HG03460 (cell line): Measurements from ENCODE around the gene TOLLIP.
"Not testable (repeated sequence)": the region's sequence is repeated elsewhere in the genome, so short reads cannot be mapped to it uniquely, and the experiment has no call there.

ENCODE experiments used
- ATAC-seq: cut with Tn5 transposase; IDR thresholded peaks from one replicate; pipeline ENCODE4 v1.9.1; 2021; ENCODE audit not compliant: unreplicated experiment

The TOLLIP gene

DNA sequence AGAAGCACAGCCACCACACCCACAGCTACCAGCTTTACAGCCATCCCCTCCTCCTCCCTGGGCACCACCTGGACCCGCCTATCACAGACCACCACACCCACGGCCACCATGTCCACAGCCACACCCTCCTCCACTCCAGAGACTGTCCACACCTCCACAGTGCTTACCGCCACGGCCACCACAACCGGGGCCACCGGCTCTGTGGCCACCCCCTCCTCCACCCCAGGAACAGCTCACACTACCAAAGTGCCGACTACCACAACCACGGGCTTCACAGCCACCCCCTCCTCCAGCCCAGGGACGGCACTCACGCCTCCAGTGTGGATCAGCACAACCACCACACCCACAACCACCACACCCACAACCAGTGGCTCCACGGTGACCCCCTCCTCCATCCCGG, 59.0 kb downstream of the TOLLIP start:
- not testable (repeated sequence) for ATAC-seq

DNA sequence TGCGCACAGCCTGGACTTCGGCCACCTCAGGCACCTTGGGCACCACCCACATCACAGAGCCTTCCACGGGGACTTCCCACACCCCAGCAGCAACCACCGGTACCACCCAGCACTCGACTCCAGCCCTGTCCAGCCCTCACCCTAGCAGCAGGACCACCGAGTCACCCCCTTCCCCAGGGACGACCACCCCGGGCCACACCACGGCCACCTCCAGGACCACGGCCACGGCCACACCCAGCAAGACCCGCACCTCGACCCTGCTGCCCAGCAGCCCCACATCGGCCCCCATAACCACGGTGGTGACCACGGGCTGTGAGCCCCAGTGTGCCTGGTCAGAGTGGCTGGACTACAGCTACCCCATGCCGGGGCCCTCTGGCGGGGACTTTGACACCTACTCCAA, 60.5 kb downstream of the TOLLIP start:
- ATAC-seq = not testable (repeated sequence)

DNA sequence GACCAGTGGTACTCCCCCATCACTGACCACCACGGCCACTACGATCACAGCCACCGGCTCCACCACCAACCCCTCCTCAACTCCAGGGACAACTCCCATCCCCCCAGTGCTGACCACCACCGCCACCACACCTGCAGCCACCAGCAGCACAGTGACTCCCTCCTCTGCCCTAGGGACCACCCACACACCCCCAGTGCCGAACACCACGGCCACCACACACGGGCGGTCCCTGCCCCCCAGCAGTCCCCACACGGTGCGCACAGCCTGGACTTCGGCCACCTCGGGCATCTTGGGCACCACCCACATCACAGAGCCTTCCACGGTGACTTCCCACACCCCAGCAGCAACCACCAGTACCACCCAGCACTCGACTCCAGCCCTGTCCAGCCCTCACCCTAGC, 62.4 kb downstream of the TOLLIP start:
- ATAC-seq = not testable (repeated sequence)

DNA sequence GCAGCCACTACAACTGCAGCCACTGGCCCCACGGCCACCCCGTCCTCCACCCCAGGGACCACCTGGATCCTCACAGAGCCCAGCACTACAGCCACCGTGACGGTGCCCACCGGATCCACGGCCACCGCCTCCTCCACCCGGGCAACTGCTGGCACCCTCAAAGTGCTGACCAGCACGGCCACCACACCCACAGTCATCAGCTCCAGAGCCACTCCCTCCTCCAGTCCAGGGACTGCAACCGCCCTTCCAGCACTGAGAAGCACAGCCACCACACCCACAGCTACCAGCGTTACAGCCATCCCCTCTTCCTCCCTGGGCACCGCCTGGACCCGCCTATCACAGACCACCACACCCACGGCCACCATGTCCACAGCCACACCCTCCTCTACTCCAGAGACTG, 63.1 kb downstream of the TOLLIP start:
- not testable (repeated sequence) for ATAC-seq

DNA sequence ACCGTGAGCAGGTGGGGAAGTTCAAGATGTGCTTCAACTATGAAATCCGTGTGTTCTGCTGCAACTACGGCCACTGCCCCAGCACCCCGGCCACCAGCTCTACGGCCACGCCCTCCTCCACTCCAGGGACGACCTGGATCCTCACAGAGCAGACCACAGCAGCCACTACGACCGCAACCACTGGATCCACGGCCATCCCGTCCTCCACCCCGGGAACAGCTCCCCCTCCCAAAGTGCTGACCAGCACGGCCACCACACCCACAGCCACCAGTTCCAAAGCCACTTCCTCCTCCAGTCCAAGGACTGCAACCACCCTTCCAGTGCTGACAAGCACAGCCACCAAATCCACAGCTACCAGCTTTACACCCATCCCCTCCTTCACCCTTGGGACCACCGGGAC, 63.7 kb downstream of the TOLLIP start:
- not testable (repeated sequence) for ATAC-seq

DNA sequence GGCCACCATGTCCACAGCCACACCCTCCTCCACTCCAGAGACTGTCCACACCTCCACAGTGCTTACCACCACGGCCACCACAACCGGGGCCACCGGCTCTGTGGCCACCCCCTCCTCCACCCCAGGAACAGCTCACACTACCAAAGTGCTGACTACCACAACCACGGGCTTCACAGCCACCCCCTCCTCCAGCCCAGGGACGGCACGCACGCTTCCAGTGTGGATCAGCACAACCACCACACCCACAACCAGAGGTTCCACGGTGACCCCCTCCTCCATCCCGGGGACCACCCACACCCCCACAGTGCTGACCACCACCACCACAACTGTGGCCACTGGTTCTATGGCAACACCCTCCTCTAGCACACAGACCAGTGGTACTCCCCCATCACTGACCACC, 64.9 kb downstream of the TOLLIP start:
- not testable (repeated sequence) for ATAC-seq

DNA sequence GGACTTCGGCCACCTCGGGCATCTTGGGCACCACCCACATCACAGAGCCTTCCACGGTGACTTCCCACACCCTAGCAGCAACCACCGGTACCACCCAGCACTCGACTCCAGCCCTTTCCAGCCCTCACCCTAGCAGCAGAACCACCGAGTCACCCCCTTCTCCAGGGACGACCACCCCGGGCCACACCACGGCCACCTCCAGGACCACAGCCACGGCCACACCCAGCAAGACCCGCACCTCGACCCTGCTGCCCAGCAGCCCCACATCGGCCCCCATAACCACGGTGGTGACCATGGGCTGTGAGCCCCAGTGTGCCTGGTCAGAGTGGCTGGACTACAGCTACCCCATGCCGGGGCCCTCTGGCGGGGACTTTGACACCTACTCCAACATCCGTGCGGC, 65.9 kb downstream of the TOLLIP start:
- ATAC-seq = not testable (repeated sequence)

DNA sequence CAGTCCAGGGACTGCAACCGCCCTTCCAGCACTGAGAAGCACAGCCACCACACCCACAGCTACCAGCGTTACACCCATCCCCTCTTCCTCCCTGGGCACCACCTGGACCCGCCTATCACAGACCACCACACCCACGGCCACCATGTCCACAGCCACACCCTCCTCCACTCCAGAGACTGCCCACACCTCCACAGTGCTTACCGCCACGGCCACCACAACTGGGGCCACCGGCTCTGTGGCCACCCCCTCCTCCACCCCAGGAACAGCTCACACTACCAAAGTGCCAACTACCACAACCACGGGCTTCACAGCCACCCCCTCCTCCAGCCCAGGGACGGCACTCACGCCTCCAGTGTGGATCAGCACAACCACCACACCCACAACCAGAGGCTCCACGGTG, 66.7 kb downstream of the TOLLIP start:
- ATAC-seq = not testable (repeated sequence)

DNA sequence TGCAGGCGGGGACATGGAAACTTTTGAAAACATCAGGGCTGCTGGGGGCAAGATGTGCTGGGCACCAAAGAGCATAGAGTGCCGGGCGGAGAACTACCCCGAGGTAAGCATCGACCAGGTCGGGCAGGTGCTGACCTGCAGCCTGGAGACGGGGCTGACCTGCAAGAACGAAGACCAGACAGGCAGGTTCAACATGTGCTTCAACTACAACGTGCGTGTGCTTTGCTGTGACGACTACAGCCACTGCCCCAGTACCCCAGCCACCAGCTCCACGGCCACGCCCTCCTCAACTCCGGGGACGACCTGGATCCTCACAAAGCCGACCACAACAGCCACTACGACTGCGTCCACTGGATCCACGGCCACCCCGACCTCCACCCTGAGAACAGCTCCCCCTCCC, 67.1 kb downstream of the TOLLIP start:
- ATAC-seq = no peak

DNA sequence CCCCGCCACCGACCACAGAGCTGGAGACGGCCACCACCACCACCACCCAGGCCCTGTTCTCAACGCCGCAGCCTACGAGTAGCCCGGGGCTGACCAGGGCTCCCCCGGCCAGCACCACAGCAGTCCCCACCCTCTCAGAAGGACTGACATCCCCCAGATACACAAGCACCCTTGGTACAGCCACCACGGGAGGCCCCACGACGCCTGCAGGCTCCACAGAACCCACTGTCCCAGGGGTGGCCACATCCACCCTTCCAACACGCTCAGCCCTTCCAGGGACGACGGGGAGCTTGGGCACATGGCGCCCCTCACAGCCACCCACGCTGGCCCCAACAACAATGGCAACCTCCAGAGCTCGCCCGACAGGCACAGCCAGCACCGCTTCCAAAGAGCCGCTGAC, 67.7 kb downstream of the TOLLIP start:
- no peak for ATAC-seq

DNA sequence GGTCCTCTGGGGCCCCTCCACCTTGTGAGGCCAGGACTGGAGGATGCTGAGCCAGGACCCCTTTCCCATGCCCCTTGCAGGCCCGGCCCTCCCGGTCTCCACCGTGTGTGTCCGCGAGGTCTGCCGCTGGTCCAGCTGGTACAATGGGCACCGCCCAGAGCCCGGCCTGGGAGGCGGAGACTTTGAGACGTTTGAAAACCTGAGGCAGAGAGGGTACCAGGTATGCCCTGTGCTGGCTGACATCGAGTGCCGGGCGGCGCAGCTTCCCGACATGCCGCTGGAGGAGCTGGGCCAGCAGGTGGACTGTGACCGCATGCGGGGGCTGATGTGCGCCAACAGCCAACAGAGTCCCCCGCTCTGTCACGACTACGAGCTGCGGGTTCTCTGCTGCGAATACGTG, 68.7 kb downstream of the TOLLIP start:
- ATAC-seq = no peak

DNA sequence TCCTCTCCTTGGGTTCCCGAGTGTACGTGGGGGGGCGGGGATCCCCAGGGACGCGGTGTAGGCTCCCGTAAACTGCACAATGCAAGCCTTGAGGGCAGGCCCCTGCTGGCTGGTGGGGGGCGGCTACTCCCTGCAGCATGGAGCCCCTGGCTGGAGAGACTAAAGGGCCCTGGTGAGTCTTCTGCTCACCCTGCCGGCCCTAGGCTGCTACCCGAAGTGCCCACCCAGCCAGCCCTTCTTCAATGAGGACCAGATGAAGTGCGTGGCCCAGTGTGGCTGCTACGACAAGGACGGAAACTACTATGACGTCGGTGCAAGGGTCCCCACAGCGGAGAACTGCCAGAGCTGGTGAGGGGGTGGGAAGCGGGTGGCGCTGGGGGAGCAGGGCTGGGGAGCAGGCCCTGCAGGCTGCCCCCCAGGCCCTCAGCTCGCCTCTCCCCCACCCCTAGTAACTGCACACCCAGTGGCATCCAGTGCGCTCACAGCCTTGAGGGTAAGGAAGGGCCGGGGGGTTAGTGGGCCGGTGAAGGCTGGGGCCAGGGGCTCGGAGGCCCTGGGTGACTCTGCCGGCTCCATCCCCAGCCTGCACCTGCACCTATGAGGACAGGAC, 69.7 kb downstream of the TOLLIP start:
- ATAC-seq = no peak

DNA sequence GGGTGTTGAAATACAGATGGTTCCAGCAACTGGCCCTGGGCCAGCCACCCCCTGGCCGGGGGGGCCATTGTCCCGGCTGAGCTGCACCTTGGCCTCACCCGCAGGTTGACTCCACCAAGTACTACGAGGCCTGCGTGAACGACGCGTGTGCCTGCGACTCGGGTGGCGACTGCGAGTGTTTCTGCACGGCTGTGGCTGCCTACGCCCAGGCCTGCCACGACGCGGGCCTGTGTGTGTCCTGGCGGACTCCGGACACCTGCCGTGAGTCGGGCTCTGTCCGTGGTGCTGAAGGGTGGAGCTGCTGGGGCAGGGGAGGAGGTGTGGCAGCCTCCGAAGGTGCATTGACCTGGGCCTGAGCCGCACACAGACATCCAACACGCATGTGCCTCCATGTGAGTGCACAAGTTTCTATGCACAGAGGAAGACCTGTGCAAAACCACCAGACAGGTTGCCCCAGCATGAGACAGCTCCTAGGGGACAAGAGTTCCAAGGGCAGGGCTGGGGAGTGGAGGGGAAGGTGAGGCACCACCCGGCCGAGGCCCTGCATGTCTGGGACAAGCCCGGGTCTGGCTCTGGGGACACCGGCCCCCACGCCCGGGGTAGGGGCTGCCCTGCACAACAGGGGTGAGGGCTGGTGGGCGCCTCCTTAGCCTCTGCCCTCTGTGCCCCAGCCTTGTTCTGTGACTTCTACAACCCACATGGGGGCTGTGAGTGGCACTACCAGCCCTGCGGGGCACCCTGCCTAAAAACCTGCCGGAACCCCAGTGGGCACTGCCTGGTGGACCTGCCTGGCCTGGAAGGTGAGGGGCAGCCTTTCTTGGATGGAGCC, 70.5 kb downstream of the TOLLIP start:
- ATAC-seq = no peak

DNA sequence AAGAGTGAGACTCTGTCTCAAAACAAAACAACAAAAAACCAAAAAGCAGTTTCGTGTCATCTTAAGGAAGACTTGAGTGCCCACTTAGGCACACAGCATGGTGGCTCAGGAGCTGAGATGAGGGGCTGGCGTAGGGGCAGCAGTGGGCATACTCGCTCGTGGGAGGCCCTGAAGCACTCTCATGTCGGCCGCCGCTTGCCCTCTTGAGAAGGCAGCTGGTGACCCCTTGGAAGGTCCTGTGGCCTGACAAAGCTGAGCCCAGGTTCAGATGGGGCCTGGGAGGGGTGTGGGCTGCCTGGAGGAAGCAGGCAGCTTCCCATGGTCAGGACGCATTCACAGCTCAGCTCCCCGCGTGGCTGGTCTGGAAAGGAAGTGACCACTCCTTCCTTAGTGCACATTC, 71.6 kb downstream of the TOLLIP start:
- no peak for ATAC-seq

DNA sequence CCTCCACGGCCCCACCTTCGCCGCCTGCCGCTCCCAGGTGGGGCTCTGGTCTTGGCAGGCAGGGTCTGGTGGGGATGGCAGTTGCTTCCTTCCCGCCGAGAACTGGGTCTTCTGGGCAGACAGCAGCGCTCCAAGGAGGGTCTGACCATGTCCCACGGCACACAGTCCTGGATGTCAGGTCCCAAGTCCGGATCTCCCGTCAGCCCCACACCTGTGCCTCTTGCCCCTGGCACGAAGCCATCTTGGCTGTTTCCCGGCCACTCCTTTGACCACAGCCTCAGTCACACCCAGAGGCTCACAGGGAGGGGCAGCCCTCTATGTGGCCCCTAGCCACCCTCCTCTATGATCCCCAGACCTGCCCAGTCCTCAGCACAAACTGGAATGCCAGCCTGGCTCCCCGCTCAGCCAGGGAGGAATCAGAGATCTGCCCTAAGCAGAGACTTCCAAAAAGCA, 72.3 kb downstream of the TOLLIP start:
- no peak for ATAC-seq

DNA sequence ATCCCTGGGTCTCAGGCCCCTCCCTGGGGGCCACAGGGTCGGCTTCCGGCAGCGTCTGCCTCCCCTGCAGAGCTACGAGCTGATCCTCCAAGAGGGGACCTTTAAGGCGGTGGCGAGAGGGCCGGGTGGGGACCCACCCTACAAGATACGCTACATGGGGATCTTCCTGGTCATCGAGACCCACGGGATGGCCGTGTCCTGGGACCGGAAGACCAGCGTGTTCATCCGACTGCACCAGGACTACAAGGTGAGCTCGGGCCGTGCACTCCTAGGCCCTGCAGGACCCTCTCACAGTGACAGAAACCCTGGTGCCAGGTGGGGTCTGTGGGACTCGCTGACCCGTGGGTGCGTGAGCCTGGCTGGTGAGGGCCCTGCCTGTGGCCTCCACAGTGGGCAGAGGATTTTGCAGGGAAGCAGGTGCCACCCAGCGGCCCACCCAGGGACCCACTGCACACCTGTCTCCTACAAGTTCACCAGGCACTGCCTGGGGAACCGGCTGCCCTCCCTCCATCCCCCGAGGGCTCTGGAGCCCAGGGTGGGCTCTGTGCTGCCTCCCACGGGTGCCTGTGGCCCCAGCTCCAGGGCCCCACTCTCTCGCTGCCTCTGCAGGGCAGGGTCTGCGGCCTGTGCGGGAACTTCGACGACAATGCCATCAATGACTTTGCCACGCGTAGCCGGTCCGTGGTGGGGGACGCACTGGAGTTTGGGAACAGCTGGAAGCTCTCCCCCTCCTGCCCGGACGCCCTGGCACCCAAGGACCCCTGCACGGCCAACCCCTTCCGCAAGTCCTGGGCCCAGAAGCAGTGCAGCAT, 72.9 kb downstream of the TOLLIP start:
- ATAC-seq = no peak

DNA sequence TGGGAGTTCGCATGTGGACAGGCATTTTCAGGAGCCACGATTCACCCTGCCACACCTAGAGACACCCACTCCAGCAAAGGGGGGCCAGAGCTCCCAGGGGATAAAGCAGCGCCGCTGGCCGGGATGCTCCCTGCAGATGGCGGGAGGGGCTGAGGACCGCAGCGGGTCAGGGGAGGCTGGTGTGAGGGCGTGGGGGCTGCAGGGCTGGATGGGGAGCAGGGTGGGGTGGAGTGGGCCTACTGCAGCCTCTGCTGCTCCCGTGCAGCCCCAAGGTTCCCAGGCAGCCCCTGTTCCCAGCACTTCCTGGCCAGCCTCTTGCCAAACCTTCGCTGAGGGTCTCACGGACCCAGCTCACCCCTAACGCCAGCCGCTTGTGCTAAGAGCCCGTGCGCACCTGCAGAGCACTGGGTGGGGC, 73.5 kb downstream of the TOLLIP start:
- ATAC-seq = no peak

DNA sequence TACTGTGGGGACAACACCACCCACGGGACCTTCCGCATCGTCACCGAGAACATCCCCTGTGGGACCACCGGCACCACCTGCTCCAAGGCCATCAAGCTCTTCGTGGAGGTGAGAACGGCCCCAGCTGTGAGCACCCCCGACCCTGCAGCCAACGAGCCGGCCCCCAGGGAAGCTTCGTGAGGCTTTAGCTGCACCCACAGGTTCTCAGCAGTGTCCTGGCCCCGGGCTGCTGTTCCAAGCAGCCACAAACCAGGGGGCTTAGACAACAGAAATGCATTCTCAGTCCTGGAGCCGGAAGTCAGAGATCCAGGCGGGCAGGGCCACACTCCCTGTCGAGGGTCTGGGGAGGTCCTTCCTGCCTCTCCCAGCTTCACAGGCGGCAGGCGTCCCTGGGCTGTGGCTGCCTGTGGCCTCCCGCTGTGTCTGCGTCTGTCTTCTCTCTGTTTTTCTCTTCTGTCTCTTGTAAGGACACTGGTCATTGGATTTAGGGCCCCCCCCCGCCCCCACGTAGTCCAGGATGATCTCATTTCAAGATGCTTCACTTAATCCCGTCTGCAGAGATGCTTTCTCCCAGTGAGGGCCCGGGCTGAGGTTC, 74.0 kb downstream of the TOLLIP start:
- no peak for ATAC-seq

DNA sequence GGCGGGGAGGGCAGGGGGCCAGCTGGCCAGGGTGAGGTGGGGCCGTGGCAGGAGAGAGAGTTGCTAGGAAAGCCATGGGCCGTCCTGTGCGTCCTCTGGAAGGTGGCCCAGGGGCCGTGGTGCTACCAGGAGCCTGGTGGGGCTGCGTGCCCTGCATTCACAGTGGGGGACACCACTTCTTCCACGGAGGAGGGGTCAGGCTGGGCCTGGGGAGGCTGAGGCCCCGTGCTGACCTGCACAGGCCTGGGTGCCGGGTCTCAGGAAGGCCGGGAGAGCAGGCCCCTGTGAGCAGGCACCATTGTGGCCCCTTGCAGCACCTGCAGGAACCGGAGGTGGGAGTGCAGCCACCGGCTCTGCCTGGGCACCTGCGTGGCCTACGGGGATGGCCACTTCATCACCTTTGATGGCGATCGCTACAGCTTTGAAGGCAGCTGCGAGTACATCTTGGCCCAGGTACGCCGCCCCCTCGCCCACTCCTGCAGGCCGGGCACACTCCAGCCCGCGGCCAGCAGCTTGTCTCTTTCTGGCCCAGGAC, 74.6 kb downstream of the TOLLIP start:
- no peak for ATAC-seq

DNA sequence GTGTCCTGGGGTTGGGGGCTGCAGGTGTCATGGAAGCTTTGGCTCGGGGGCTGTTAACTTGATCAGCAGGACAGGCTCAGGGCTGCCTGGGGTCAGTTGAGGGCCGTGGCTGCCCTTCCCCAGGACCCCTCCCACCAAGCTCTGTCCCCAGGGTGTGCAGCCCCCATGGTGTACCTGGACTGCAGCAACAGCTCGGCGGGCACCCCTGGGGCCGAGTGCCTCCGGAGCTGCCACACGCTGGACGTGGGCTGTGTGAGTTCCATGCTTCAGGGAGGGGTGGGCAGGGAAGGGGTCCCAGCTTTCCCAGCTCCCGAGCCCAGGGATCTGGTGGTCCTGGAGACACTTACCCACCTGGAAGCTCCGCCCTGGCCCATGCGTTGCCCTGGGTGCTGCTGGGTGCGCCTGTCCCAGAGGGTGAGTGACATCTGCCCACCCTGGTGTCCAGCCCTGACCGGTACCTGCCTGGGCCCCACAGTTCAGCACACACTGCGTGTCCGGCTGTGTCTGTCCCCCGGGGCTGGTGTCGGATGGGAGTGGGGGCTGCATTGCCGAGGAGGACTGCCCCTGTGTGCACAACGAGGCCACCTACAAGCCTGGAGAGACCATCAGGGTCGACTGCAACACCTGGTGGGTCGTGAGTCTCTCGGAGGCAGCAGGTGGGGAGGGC, 75.2 kb downstream of the TOLLIP start:
- no peak for ATAC-seq
